K562 (cell line): ENCODE results near the gene HDGFL2. TPM values are rescaled to one million over a fixed set of nuclear protein-coding genes. Genes with fewer than 3 reads are reported as not detected.

Source experiments
- ATAC-seq: fragments of 200-7000 bp; cut with Tn5 transposase; 3 replicates; pipeline ENCODE4 v1.9.1; 2020; ENCODE audit warnings: moderate library complexity
- BruUV-seq: library from RNA; stranded (reverse); fragments of 400-500 nt; replicated peaks from 2 replicates; lab custom pipeline; 2021; lab: Mats Ljungman, UMichigan
- CTCF ChIA-PET: fragments of 300-600 bp; formaldehyde crosslinking; extraction: SDS; loops from one replicate; lab custom pipeline; 2021; ENCODE audit warnings: low intra/inter-chr PET ratio; lab: Yijun Ruan, JAX
- POLR2A ChIA-PET: fragments of 300-600, 350-650 bp; sonication (Branson Sonifier 250); formaldehyde crosslinking; extraction: SDS; loops from one replicate; lab custom pipeline; 2021; ENCODE audit warnings: antibody characterized with exemption, inconsistent platforms; lab: Yijun Ruan, JAX
- DNase-seq, 4 experiments: peaks; one replicate each; pipeline versions ENCODE4 v3.0.0 to v3.0.0-alpha.2; 2011 to 2018; ENCODE audit warnings: low spot score in 3 of 4, mixed read lengths in 3 of 4; ENCODE audit errors: extremely low read depth in 1 of 4
- FAIRE-seq: peaks from 2 replicates; lab custom pipeline; 2011; peaks lifted over from hg19 to GRCh38; lab: Jason Lieb, UNC
- H2AFZ ChIP-seq: 2 replicates; pipeline ENCODE4 v1.6.0; 2011; ENCODE audit warnings: low read depth, low read length, control low read depth, inconsistent platforms
- H3K27ac ChIP-seq: fragments of 200-600 bp; 3 replicates; pipeline ENCODE4 v1.8.0; 2011; ENCODE audit warnings: low read depth, mild to moderate bottlenecking, control low read depth, inconsistent platforms, low read length, moderate library complexity, mixed read lengths; ENCODE audit errors: extremely low read depth
- H3K27me3 ChIP-seq, 2 experiments: fragments of 300-600 bp in 1 of 2; 2 replicates in 1 of 2; 3 replicates in 1 of 2; pipeline versions ENCODE4 v1.6.0 to v1.8.0; 2011; ENCODE audit warnings: inconsistent platforms in 2 of 2, low read length in 2 of 2, mild to moderate bottlenecking in 1 of 2, mixed read lengths in 1 of 2, moderate library complexity in 1 of 2; ENCODE audit not compliant: control insufficient read depth in 2 of 2, insufficient read depth in 2 of 2
- H3K36me3 ChIP-seq: fragments of 300-600 bp; 3 replicates; pipeline ENCODE4 v1.8.0; 2011; ENCODE audit warnings: mild to moderate bottlenecking, low read length, inconsistent platforms; ENCODE audit not compliant: control insufficient read depth, insufficient read depth
- H3K4me1 ChIP-seq, 2 experiments: fragments of 200-600 bp in 1 of 2; replicated peaks in 1 of 2; 2 replicates in 1 of 2; 3 replicates in 1 of 2; pipeline versions ENCODE4 v1.5.1 to v1.8.0; 2011; ENCODE audit warnings: inconsistent platforms in 2 of 2, low read length in 2 of 2, mild to moderate bottlenecking in 1 of 2, mixed read lengths in 1 of 2, moderate library complexity in 1 of 2; ENCODE audit not compliant: control insufficient read depth in 2 of 2, insufficient read depth in 2 of 2
- H3K4me2 ChIP-seq: 2 replicates; pipeline ENCODE4 v1.6.1; 2011; ENCODE audit warnings: low read length, control low read depth, inconsistent platforms, mixed read lengths; ENCODE audit not compliant: insufficient read depth
- H3K4me3 ChIP-seq: fragments of 200-600 bp; sonication (generic), shearing (Covaris generic); 2 replicates; pipeline ENCODE4 v1.5.1; 2016; ENCODE audit warnings: control low read depth, inconsistent platforms
- H3K79me2 ChIP-seq: fragments of 200-600 bp; 3 replicates; pipeline ENCODE4 v1.8.0; 2011; ENCODE audit warnings: low read length, inconsistent platforms; ENCODE audit not compliant: control insufficient read depth, insufficient read depth
- H3K9ac ChIP-seq, 2 experiments: 2 replicates each; pipeline versions ENCODE4 v1.6.0 to v1.6.1; 2011; ENCODE audit warnings: low read depth in 2 of 2, low read length in 2 of 2, control low read depth in 1 of 2, inconsistent platforms in 1 of 2, mild to moderate bottlenecking in 1 of 2, mixed read lengths in 1 of 2; ENCODE audit not compliant: insufficient read depth in 1 of 2
- H3K9me1 ChIP-seq: one replicate; pipeline ENCODE4 v1.6.0; 2011; ENCODE audit warnings: inconsistent platforms, mild to moderate bottlenecking, low read length, moderate library complexity; ENCODE audit not compliant: control insufficient read depth, insufficient read depth
- H3K9me3 ChIP-seq: replicated peaks from 2 replicates; pipeline ENCODE4 v1.5.1; 2011; ENCODE audit warnings: low read depth, low read length, inconsistent platforms; ENCODE audit not compliant: control insufficient read depth, insufficient read depth
- H4K20me1 ChIP-seq: replicated peaks from 2 replicates; pipeline ENCODE4 v1.6.1; 2011; ENCODE audit warnings: low read length, inconsistent platforms, mixed read lengths; ENCODE audit not compliant: control insufficient read depth, insufficient read depth
- ARID1B ChIP-seq: fragments of 450-650 bp; IDR thresholded peaks from 2 replicates; pipeline ENCODE4 v1.6.1; 2016; ENCODE audit warnings: antibody characterized with exemption, mild to moderate bottlenecking, inconsistent platforms
- CREB3 ChIP-seq: fragments of 450-650 bp; conservative IDR thresholded peaks from 2 replicates; pipeline ENCODE4 v1.6.1; 2016; ENCODE audit warnings: missing genetic modification characterization, low read depth, mild to moderate bottlenecking, missing compliant biosample characterization, moderate library complexity
- CUX1 ChIP-seq: fragments of 200-800 bp; sonication (Bioruptor generic); IDR thresholded peaks from 2 replicates; pipeline ENCODE4 v1.6.1; 2016; ENCODE audit warnings: missing genetic modification characterization, missing compliant biosample characterization
- FOSL1 ChIP-seq: fragments of 200-800 bp; sonication (Bioruptor generic); conservative IDR thresholded peaks from 2 replicates; pipeline ENCODE4 v1.6.1; 2016; ENCODE audit warnings: missing genetic modification characterization, missing compliant biosample characterization
- JUND ChIP-seq, 2 experiments: IDR thresholded peaks; 2 replicates in 1 of 2; 3 replicates in 1 of 2; pipeline ENCODE4 v1.6.1; 2011; ENCODE audit warnings: borderline replicate concordance in 2 of 2, low read depth in 2 of 2, low read length in 2 of 2, improper control_type of control experiment in 1 of 2, missing biosample characterization in 1 of 2, missing genetic modification characterization in 1 of 2, missing genetic modification reagents in 1 of 2
- KLF1 ChIP-seq: fragments of 450-650 bp; IDR thresholded peaks from 2 replicates; pipeline ENCODE4 v1.6.1; 2016; ENCODE audit warnings: missing genetic modification characterization, missing compliant biosample characterization
- MTA2 ChIP-seq: fragments of 450-650 bp; IDR thresholded peaks from 2 replicates; pipeline ENCODE4 v1.6.1; 2016; ENCODE audit warnings: low read depth
- RBBP5 ChIP-seq: fragments of 200-600 bp; sonication (generic); IDR thresholded peaks from 2 replicates; pipeline ENCODE4 v1.6.1; 2012; ENCODE audit warnings: borderline replicate concordance, mild to moderate bottlenecking, low read length, control low read depth, inconsistent platforms; ENCODE audit not compliant: insufficient read depth, poor library complexity, severe bottlenecking
- SMARCC2 ChIP-seq: fragments of 450-650 bp; IDR thresholded peaks from 2 replicates; pipeline ENCODE4 v1.6.1; 2017; ENCODE audit warnings: antibody characterized with exemption, moderate library complexity, mild to moderate bottlenecking, low read depth
- TRIM24 ChIP-seq, 2 experiments: fragments of 450-650 bp; IDR thresholded peaks; 2 replicates each; pipeline ENCODE4 v1.6.1; 2016
- ZNF512 ChIP-seq: IDR thresholded peaks from 2 replicates; pipeline ENCODE4 v1.6.1; 2016; ENCODE audit warnings: missing genetic modification characterization, missing compliant biosample characterization
- WGBS: fragments of 100-300 bp; shearing (Covaris generic); methylation state at CpG from one replicate; pipeline ENCODE4 v1.1.6; 2016; ENCODE audit warnings: low coverage, mixed read lengths; ENCODE audit not compliant: insufficient coverage; ENCODE audit errors: missing lambda C conversion rate; 5-methylcytosine and 5-hydroxymethylcytosine counted together
- in situ Hi-C: fragments of 300-500 bp; cut with MboI; formaldehyde crosslinking; loops from 4 replicates; pipeline ENCODE4 v1.15.0; 2018; ENCODE audit warnings: inconsistent platforms, mixed read lengths
- intact Hi-C: fragments of 100-400 bp; cut with micrococcal nuclease; formaldehyde crosslinking; loops from 2 replicates; pipeline ENCODE4 v1.14.2; 2022
- polyA plus RNA-seq, 8 experiments: library from polyadenylated mRNA; depleted of rRNA in 4 of 8; stranded (reverse) in 5 of 8; unstranded in 3 of 8; fragments of >200 nt; fragmentation: Nextera tagmentation in 2 of 8; fragmentation: Illumina TruSeq in 1 of 8; extraction: Ambion mirVana in 2 of 8; extraction: Trizol in 1 of 8; gene quantifications; 2 replicates each; pipeline versions ENCODE4 v1.2.1 to v1.2.3, GENCODE V29; 2011 to 2014; ENCODE audit warnings: inconsistent platforms in 1 of 8, missing spikeins in 1 of 8
- total RNA-seq, 7 experiments: library from RNA; depleted of rRNA in 6 of 7; stranded (reverse); fragments of >200 nt in 6 of 7; fragmentation: Illumina TruSeq in 2 of 7; extraction: Trizol in 2 of 7; gene quantifications; 2 replicates each; pipeline versions ENCODE4 v1.2.1 to v1.2.3, GENCODE V29; 2011 to 2021; ENCODE audit warnings: low replicate concordance in 1 of 7

The HDGFL2 gene
- total and polyA plus RNA-seq, 9 of the 15 experiments (the other 6 are each of a cell fraction or from before 2014, with no cell fraction given): 0.13 to 61.7 (median 16.0) TPM

GRCh38 chr19:4454747-4455718 lies 17.1 kb upstream of the HDGFL2 start:
- BruUV-seq: TSS peak; percentile 51
- in situ Hi-C loops: no loop called here
- Histone ChIP-seq H3K4me3 (peak overlapping the region; percentile 67), H3K4me1 (peaks cover 21 to 57% of the 10 kb centered on the region in 2 experiments), H3K9ac (peak overlapping the region; percentile 65 to 85), H3K4me2 (peak overlapping the region; percentile 96), H2AFZ (no peak overlapping the region), H3K36me3 (peaks cover 44% of the 10 kb centered on the region; the same call in 2 of the 3 replicates), H3K9me3 (no peaks in the 10 kb centered on the region), H4K20me1 (peaks cover 5% of the 10 kb centered on the region; the same call in 1 of the 2 replicates), H3K27ac (peak overlapping the region; percentile 80), H3K79me2 (peaks cover 34% of the 10 kb centered on the region), H3K9me1 (peaks cover 2% of the 10 kb centered on the region), H3K27me3 (no peaks in the 10 kb centered on the region)
- CTCF ChIA-PET: interaction anchor here (0.5 kb wide), 1 partner anchor 185 kb away, joined by 3 read pairs; no protein-coding TSS in a partner anchor
- POLR2A ChIA-PET: interaction anchor here (0.8 to 6.3 kb wide), 5 partner anchors 10 to 40 kb away, joined by 3 to 60 read pairs (median 5); partner anchors contain the start of gene HDGFL2
- 27% methylated on average over 27 of the region's 29 CpGs for WGBS
- FAIRE-seq (peak; percentile 99), DNase-seq (peak; percentile 74 to 91 (median 82)), ATAC-seq (peak; percentile 78)
- intact Hi-C loops: no loop called here
- TF ChIP-seq RBBP5 (peak; percentile 47), FOSL1 (tag) (peak; percentile 87), CUX1 (CRISPR knock-in tag) (no peak), SMARCC2 (peak; percentile 54; the same call in 1 of the 2 replicates), MTA2 (peak; percentile 24; the same call in 1 of the 2 replicates), TRIM24 (IDR thresholded peaks at IDR 0.05) (peak in 1 of 2 experiments; percentile 44; a peak in 2 of 4 replicates), JUND (IDR thresholded peaks at IDR 0.05; ENCODE audit: borderline replicate concordance, low read depth, low read length) (peak; percentile 96), JUND (tag; IDR thresholded peaks at IDR 0.05; ENCODE audit: borderline replicate concordance, low read depth, low read length) (peak; percentile 86; the same call in 2 of the 3 replicates), ZNF512 (tag) (no peak), ARID1B (peak; percentile 86), KLF1 (tag) (0 out of 2 replicates have a peak, but pooled peaks have one; percentile 22), CREB3 (no peak)
